ENCODE results near the gene HLCS. TPM values are rescaled to one million over a fixed set of nuclear protein-coding genes. Genes with fewer than 3 reads are reported as not detected.

HLCS gene
- total and polyA plus RNA-seq, 2 of the 8 experiments (the other 6 are each of a cell fraction or from before 2014, with no cell fraction given) = 4.7 to 12.2 TPM

DNA sequence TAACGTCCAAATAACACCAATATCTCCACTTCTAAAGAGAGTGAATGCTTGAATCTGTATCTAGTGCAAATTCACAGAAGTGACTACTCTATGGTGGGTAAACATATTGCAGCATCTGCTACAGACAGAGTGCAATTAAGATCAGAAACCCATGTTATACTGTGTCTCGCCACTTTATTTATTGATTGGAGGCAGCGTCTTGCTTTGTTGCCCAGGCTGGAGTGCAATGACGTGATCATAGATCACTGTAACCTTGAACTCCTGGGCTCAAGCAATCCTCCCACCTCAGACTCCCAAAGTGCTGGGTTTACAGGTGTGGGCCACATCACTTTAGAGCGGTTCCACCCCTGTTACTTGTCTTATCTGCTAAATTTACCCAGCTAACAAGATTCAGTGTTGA is 57.0 kb downstream of the HLCS start:
- H3K4ac ChIP-seq (replicated peaks; ENCODE audit: insufficient read length, low read depth, low read length) = no peak overlapping the region
- H4K5ac ChIP-seq (ENCODE audit: insufficient read length, low read depth, low read length) = no peak overlapping the region
- H2BK5ac ChIP-seq (ENCODE audit: low read depth, low read length) = no peak overlapping the region
- no peak overlapping the region for H4K91ac ChIP-seq (replicated peaks; ENCODE audit: insufficient read length, low read length)
- H3K18ac ChIP-seq (ENCODE audit: extremely low read depth, low read length) = no peak overlapping the region
- no peak overlapping the region for H2BK120ac ChIP-seq (replicated peaks; ENCODE audit: low read depth, low read length)
- H3K79me1 ChIP-seq (ENCODE audit: low read depth, low read length) = peaks cover 2% of the 10 kb centered on the region; the same call in 1 of the 2 replicates
- no peaks in the 10 kb centered on the region for H3K27me3 ChIP-seq (replicated peaks in 1 of 4; ENCODE audit: control insufficient read depth in 3 of 4, extremely low read depth in 1 of 4, insufficient read depth in 3 of 4, low read length in 3 of 4)
- DNase-seq (ENCODE audit: low read depth in 1 of 2, low spot score in 2 of 2) (no peak), FAIRE-seq (no peak)
- no peak overlapping the region for H2BK20ac ChIP-seq (ENCODE audit: low read length)
- H2BK15ac ChIP-seq (ENCODE audit: low read length) = no peak overlapping the region
- H3K4me2 ChIP-seq (ENCODE audit: insufficient read depth in 1 of 2, low read depth in 2 of 2, low read length in 2 of 2) = no peak overlapping the region
- no peak overlapping the region for H3K4me3 ChIP-seq (ENCODE audit: extremely low read depth in 1 of 4, insufficient read depth in 2 of 4, low read depth in 3 of 4, low read length in 4 of 4)
- 92% methylated on average over 5 of the region's 5 CpGs; no CpG with 5 or more reads in 1 of the 2 experiments for WGBS, 2 experiments (ENCODE audit: extremely low coverage in 1 of 2, insufficient coverage in 1 of 2, insufficient read length in 1 of 2, insufficient replicate concordance in 2 of 2, low coverage in 1 of 2, low lambda C conversion rate in 2 of 2, missing lambda C conversion rate in 1 of 2)
- no peak overlapping the region for H3K14ac ChIP-seq (ENCODE audit: insufficient read length)
- no peaks in the 10 kb centered on the region for H3K79me2 ChIP-seq (ENCODE audit: control insufficient read depth in 1 of 2, insufficient read depth in 2 of 2, low read length in 2 of 2)
- H2AK5ac ChIP-seq (ENCODE audit: low read depth, low read length) = no peak overlapping the region
- H2AFZ ChIP-seq (ENCODE audit: low read length) = no peak overlapping the region
- ChIA-PET POLR2A (ENCODE audit: partially characterized antibody) (no interaction called here), CTCF (ENCODE audit: partially characterized antibody) (no interaction called here)
- no peaks in the 10 kb centered on the region for H3K36me3 ChIP-seq (ENCODE audit: control insufficient read depth in 2 of 4, insufficient read depth in 4 of 4, low read length in 3 of 4)
- H3K23me2 ChIP-seq (ENCODE audit: low read depth, low read length) = no peaks in the 10 kb centered on the region
- H3K56ac ChIP-seq (replicated peaks; ENCODE audit: insufficient read length, low read depth, low read length) = no peak overlapping the region
- no peaks in the 10 kb centered on the region for H3K9me3 ChIP-seq (ENCODE audit: insufficient read depth in 2 of 2, low read depth in 1 of 2, low read length in 1 of 2)
- TF ChIP-seq RFX5 (IDR thresholded peaks at IDR 0.05; ENCODE audit: borderline replicate concordance, low read depth, low read length) (no peak), RAD21 (IDR thresholded peaks at IDR 0.05 in 1 of 2, conservative IDR thresholded peaks at IDR 0.05 in 1 of 2; ENCODE audit: low read depth in 2 of 2, low read length in 2 of 2) (no peak), KDM4A (IDR thresholded peaks at IDR 0.05; ENCODE audit: low read depth, low read length, severe bottlenecking) (no peak), NANOG (IDR thresholded peaks at IDR 0.05; ENCODE audit: insufficient read depth, low read depth, low read length, poor library complexity, severe bottlenecking) (no peak)
- peaks cover 0 to 9% (median 6%) of the 10 kb centered on the region in 4 experiments; a peak in 6 of 7 replicates for H3K4me1 ChIP-seq (replicated peaks in 1 of 4; ENCODE audit: control insufficient read depth in 3 of 4, insufficient read depth in 4 of 4, low read length in 3 of 4)
- no peak overlapping the region for H2BK12ac ChIP-seq (ENCODE audit: low read depth, low read length)
- H3K9ac ChIP-seq (replicated peaks in 1 of 4; ENCODE audit: extremely low read depth in 1 of 4, low read depth in 3 of 4, low read length in 3 of 4) = no peak overlapping the region
- no peaks in the 10 kb centered on the region for H4K20me1 ChIP-seq (replicated peaks in 1 of 2; ENCODE audit: control insufficient read depth in 1 of 2, insufficient read depth in 2 of 2, low read length in 2 of 2)
- no peak overlapping the region for H3K27ac ChIP-seq (ENCODE audit: low read depth, low read length)
- no peak overlapping the region for H3K23ac ChIP-seq (ENCODE audit: insufficient read length)
- H4K8ac ChIP-seq (ENCODE audit: extremely low read depth, insufficient read depth, low read length) = no peak overlapping the region

Data from H1 (cell line).